Tracheal epithelial cell (primary cell): ENCODE data around the gene PLXNA4. TPM values are rescaled to one million over a fixed set of nuclear protein-coding genes. Genes with fewer than 3 reads are reported as not detected.

Source experiments
- total RNA-seq: library from RNA; depleted of rRNA; stranded (reverse); fragments of >200 nt; gene quantifications from 2 replicates; pipeline ENCODE4 v1.2.1, GENCODE V29; 2014

Gene PLXNA4, protein sequence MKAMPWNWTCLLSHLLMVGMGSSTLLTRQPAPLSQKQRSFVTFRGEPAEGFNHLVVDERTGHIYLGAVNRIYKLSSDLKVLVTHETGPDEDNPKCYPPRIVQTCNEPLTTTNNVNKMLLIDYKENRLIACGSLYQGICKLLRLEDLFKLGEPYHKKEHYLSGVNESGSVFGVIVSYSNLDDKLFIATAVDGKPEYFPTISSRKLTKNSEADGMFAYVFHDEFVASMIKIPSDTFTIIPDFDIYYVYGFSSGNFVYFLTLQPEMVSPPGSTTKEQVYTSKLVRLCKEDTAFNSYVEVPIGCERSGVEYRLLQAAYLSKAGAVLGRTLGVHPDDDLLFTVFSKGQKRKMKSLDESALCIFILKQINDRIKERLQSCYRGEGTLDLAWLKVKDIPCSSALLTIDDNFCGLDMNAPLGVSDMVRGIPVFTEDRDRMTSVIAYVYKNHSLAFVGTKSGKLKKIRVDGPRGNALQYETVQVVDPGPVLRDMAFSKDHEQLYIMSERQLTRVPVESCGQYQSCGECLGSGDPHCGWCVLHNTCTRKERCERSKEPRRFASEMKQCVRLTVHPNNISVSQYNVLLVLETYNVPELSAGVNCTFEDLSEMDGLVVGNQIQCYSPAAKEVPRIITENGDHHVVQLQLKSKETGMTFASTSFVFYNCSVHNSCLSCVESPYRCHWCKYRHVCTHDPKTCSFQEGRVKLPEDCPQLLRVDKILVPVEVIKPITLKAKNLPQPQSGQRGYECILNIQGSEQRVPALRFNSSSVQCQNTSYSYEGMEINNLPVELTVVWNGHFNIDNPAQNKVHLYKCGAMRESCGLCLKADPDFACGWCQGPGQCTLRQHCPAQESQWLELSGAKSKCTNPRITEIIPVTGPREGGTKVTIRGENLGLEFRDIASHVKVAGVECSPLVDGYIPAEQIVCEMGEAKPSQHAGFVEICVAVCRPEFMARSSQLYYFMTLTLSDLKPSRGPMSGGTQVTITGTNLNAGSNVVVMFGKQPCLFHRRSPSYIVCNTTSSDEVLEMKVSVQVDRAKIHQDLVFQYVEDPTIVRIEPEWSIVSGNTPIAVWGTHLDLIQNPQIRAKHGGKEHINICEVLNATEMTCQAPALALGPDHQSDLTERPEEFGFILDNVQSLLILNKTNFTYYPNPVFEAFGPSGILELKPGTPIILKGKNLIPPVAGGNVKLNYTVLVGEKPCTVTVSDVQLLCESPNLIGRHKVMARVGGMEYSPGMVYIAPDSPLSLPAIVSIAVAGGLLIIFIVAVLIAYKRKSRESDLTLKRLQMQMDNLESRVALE (N-terminal part only)
- total RNA-seq, result under 0.01 TPM in 1 of 2 replicates, not detected in the other

DNA sequence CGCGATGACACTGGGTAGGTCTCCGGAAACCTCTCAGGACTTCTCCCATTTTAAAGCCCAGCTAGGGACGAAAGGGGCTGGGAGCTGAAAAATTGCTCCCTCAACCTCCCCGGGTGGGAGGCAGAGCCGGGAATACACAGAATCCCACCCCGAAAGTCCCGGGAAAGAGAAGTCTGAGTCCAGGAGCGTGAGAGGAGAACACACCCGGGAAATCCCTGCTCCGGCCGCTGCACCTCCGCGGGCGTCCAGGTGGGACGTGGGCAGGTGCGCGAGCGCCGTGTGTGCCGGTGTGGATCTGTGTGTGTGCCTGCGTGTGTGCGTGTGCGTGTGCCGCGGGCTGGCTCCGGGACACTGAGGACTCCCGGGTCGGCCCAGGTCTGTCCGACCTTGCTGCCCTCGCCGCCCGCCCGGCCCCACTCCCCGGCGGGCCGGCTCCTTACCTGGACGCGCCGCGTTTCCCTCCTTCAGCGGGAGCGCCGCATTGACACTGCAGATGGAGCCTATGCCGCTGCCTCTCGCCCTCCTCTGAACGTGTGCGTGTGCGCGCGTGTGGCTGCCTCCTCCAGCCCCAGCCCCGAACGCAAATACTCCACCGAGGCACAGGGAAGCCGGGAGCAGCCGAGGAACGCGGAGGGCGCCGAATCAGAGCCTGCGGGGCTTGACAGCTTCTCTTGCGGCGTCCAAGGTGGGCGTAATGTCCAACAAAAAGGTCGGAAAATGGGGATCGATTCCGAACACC, at the start of gene PLXNA4:
PLXNA4 (minus strand) TSS at position 489 of the 739 bp plus-strand sequence. CDS start 67,777 bp downstream, outside the sequence.

